H9 (cell line): Measurements from ENCODE around the gene HASPIN. TPM values are rescaled to one million over a fixed set of nuclear protein-coding genes. Genes with fewer than 3 reads are reported as not detected.

ENCODE experiments used
- DNase-seq: peaks from one replicate; pipeline ENCODE4 v3.0.0-alpha.2; 2017
- H2AFZ ChIP-seq: one replicate; pipeline ENCODE4 v1.6.1; 2013; ENCODE audit warnings: mild to moderate bottlenecking, low read length, control low read depth, moderate library complexity
- H2AK5ac ChIP-seq: 2 replicates; pipeline ENCODE4 v1.6.1; 2013; ENCODE audit warnings: low read length, control low read depth, mixed read lengths; ENCODE audit not compliant: insufficient read length
- H2BK120ac ChIP-seq: one replicate; pipeline ENCODE4 v1.6.1; 2013; ENCODE audit warnings: low read depth, mild to moderate bottlenecking, low read length, control low read depth, inconsistent platforms; ENCODE audit not compliant: poor library complexity, severe bottlenecking
- H2BK12ac ChIP-seq: 2 replicates; pipeline ENCODE4 v1.6.1; 2013; ENCODE audit warnings: low read length, control low read depth, mixed read lengths, low read depth; ENCODE audit not compliant: insufficient read length
- H2BK15ac ChIP-seq: 2 replicates; pipeline ENCODE4 v1.6.1; 2013; ENCODE audit warnings: low read depth, low read length, control low read depth
- H2BK20ac ChIP-seq: one replicate; pipeline ENCODE4 v1.6.1; 2013; ENCODE audit warnings: low read depth, mild to moderate bottlenecking, low read length, control low read depth, inconsistent platforms; ENCODE audit not compliant: poor library complexity, severe bottlenecking
- H2BK5ac ChIP-seq: 2 replicates; pipeline ENCODE4 v1.6.1; 2013; ENCODE audit warnings: low read length, control low read depth, mixed read lengths; ENCODE audit not compliant: insufficient read length
- H3K14ac ChIP-seq: 2 replicates; pipeline ENCODE4 v1.6.1; 2013; ENCODE audit warnings: low read length, control low read depth; ENCODE audit not compliant: insufficient read depth
- H3K18ac ChIP-seq: 2 replicates; pipeline ENCODE4 v1.6.1; 2013; ENCODE audit warnings: low read depth, mild to moderate bottlenecking, mixed read lengths, low read length, control low read depth; ENCODE audit not compliant: insufficient read length
- H3K23ac ChIP-seq: 2 replicates; pipeline ENCODE4 v1.6.1; 2013; ENCODE audit warnings: low read length, control low read depth, mixed read lengths, low read depth; ENCODE audit not compliant: insufficient read length
- H3K23me2 ChIP-seq: 2 replicates; pipeline ENCODE4 v1.6.1; 2013; ENCODE audit warnings: low read depth, mild to moderate bottlenecking, mixed read lengths, low read length, control low read depth; ENCODE audit not compliant: insufficient read length, poor library complexity, severe bottlenecking
- H3K27ac ChIP-seq: 2 replicates; pipeline ENCODE4 v1.5.1; 2013; ENCODE audit warnings: low read length, control low read depth, mixed read lengths, low read depth; ENCODE audit not compliant: insufficient read length
- H3K27me3 ChIP-seq: 2 replicates; pipeline ENCODE4 v1.6.1; 2013; ENCODE audit warnings: low read length, control low read depth, inconsistent platforms; ENCODE audit not compliant: insufficient read depth
- H3K4ac ChIP-seq: 2 replicates; pipeline ENCODE4 v1.6.1; 2013; ENCODE audit warnings: low read depth, mild to moderate bottlenecking, control low read depth, inconsistent platforms, low read length, moderate library complexity
- H3K4me1 ChIP-seq: 2 replicates; pipeline ENCODE4 v1.6.1; 2013; ENCODE audit warnings: low read length, control low read depth, inconsistent platforms; ENCODE audit not compliant: insufficient read depth
- H3K4me2 ChIP-seq: 2 replicates; pipeline ENCODE4 v1.6.1; 2013; ENCODE audit warnings: low read length, control low read depth, mixed read lengths; ENCODE audit not compliant: insufficient read length, insufficient read depth
- H3K56ac ChIP-seq: 2 replicates; pipeline ENCODE4 v1.6.1; 2013; ENCODE audit warnings: low read depth, mild to moderate bottlenecking, mixed read lengths, low read length, control low read depth; ENCODE audit not compliant: insufficient read length
- H3K79me1 ChIP-seq: 2 replicates; pipeline ENCODE4 v1.6.1; 2013; ENCODE audit warnings: low read depth, mild to moderate bottlenecking, moderate library complexity, low read length, control low read depth, inconsistent platforms; ENCODE audit not compliant: insufficient read depth, poor library complexity, severe bottlenecking
- H3K79me2 ChIP-seq: 2 replicates; pipeline ENCODE4 v1.6.1; 2013; ENCODE audit warnings: low read length, control low read depth, inconsistent platforms; ENCODE audit not compliant: insufficient read depth
- H3K9ac ChIP-seq: 2 replicates; pipeline ENCODE4 v1.6.1; 2013; ENCODE audit warnings: low read length, control low read depth, mixed read lengths; ENCODE audit not compliant: insufficient read length; ENCODE audit errors: extremely low read depth
- H3K9me3 ChIP-seq: one replicate; pipeline ENCODE4 v1.6.1; 2013; ENCODE audit warnings: low read depth, low read length, inconsistent platforms; ENCODE audit not compliant: control insufficient read depth
- H3T11ph ChIP-seq: one replicate; pipeline ENCODE4 v1.6.1; 2013; ENCODE audit warnings: mild to moderate bottlenecking, low read length, control low read depth, inconsistent platforms
- H4K20me1 ChIP-seq: one replicate; pipeline ENCODE4 v1.6.1; 2013; ENCODE audit not compliant: control insufficient read depth, insufficient read length, insufficient read depth
- H4K5ac ChIP-seq: 2 replicates; pipeline ENCODE4 v1.6.1; 2013; ENCODE audit warnings: low read depth, mild to moderate bottlenecking, mixed read lengths, low read length, control low read depth; ENCODE audit not compliant: insufficient read length
- H4K8ac ChIP-seq: replicated peaks from 2 replicates; pipeline ENCODE4 v1.6.1; 2013; ENCODE audit warnings: low read length, control low read depth, mixed read lengths, low read depth; ENCODE audit not compliant: insufficient read length
- H4K91ac ChIP-seq: 2 replicates; pipeline ENCODE4 v1.6.1; 2013; ENCODE audit warnings: low read depth, mild to moderate bottlenecking, moderate library complexity, mixed read lengths, low read length, control low read depth; ENCODE audit not compliant: insufficient read length
- H3K27ac Mint-ChIP-seq, 3 experiments: 2 replicates in 2 of 3; 3 replicates in 1 of 3; pipeline ENCODE4 v1.8.0; 2020 to 2021; ENCODE audit warnings: mixed read lengths in 3 of 3, mild to moderate bottlenecking in 1 of 3, moderate library complexity in 1 of 3
- H3K27me3 Mint-ChIP-seq: 2 replicates; pipeline ENCODE4 v1.8.0; 2021; ENCODE audit warnings: low read depth, mild to moderate bottlenecking, moderate library complexity, mixed read lengths
- H3K36me3 Mint-ChIP-seq, 3 experiments: 2 replicates in 2 of 3; 3 replicates in 1 of 3; pipeline ENCODE4 v1.8.0; 2020 to 2021; ENCODE audit warnings: low read depth in 3 of 3, mixed read lengths in 3 of 3; ENCODE audit not compliant: insufficient read depth in 1 of 3
- H3K4me1 Mint-ChIP-seq, 2 experiments: 2 replicates each; pipeline ENCODE4 v1.8.0; 2020; ENCODE audit warnings: mixed read lengths in 2 of 2
- H3K4me3 Mint-ChIP-seq, 2 experiments: 2 replicates in 1 of 2; 3 replicates in 1 of 2; pipeline ENCODE4 v1.8.0; 2020 to 2021; ENCODE audit warnings: mild to moderate bottlenecking in 2 of 2, mixed read lengths in 2 of 2, moderate library complexity in 1 of 2
- H3K9me3 Mint-ChIP-seq, 2 experiments: 2 replicates in 1 of 2; 3 replicates in 1 of 2; pipeline ENCODE4 v1.8.0; 2020; ENCODE audit warnings: mild to moderate bottlenecking in 2 of 2, mixed read lengths in 2 of 2, moderate library complexity in 1 of 2
- WGBS: extraction: QIAGEN DNeasy Blood & Tissue Kit; methylation state at CpG from one replicate; pipeline ENCODE4 v1.1.7; 2013; ENCODE audit warnings: missing lambda C conversion rate, low lambda C conversion rate, mixed read lengths; ENCODE audit not compliant: insufficient read length; ENCODE audit errors: extremely low coverage; 5-methylcytosine and 5-hydroxymethylcytosine counted together
- total RNA-seq: library from RNA; stranded (reverse); gene quantifications from 2 replicates; pipeline ENCODE4 v1.2.1, GENCODE V29; 2021
- TF ChIP-seq, protein P1 (sequence below): fragments of 200-600 bp; sonication (generic); conservative IDR thresholded peaks from 3 replicates; pipeline ENCODE4 v1.8.0; 2021; ENCODE audit warnings: antibody characterized with exemption, mild to moderate bottlenecking

HASPIN gene
- total RNA-seq, 1 experiment from 2014 or later = 26.6 TPM

DNA sequence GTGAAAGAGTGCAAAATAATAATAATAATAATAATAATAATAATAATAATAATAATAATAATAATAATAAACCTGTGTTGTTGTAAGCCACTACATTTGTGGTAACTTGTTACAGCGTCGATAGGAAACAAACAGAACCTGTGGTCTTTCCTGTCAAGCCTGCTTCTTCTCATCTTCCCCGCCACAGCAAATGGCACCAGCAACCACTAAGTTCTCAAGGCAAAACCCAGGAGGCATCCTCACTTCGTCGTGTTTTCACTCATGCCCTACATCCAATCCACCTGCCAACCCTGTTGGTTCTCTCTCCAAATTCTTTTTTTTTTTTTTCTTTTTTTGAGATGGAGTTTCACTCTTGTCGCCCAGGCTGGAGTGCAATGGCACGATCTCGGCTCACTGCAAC, 43.1 kb downstream of the HASPIN start:
- no peak overlapping the region for H2BK20ac ChIP-seq

More for the DNA sequence above, 43.1 kb downstream of the HASPIN start:
- Mint-ChIP-seq H3K27me3 (no peaks in the 10 kb centered on the region; the same call in 1 of the 2 replicates), H3K4me3 (no peak overlapping the region), H3K9me3 (peaks cover 2 to 4% of the 10 kb centered on the region in 2 experiments; a peak in 3 of 5 replicates), H3K4me1 (peaks cover 9 to 15% of the 10 kb centered on the region in 2 experiments), H3K36me3 (peaks cover 0 to 5% (median 0%) of the 10 kb centered on the region in 3 experiments; a peak in 2 of 7 replicates), H3K27ac (no peak overlapping the region)
- H3K27ac ChIP-seq = no peak overlapping the region
- no peaks in the 10 kb centered on the region; the same call in 1 of the 2 replicates for H3K4me1 ChIP-seq
- H3K4me2 ChIP-seq = no peak overlapping the region
- no peak overlapping the region for H3K9ac ChIP-seq
- WGBS = no CpG with 5 or more reads among the region's 8 CpGs
- H3K23me2 ChIP-seq = no peaks in the 10 kb centered on the region
- H3K18ac ChIP-seq = no peak overlapping the region
- H3K14ac ChIP-seq = no peak overlapping the region
- H2BK120ac ChIP-seq = no peak overlapping the region
- H3T11ph ChIP-seq = no peak overlapping the region
- no peak overlapping the region for H2AK5ac ChIP-seq
- H3K9me3 ChIP-seq = no peaks in the 10 kb centered on the region
- no peak overlapping the region for H3K4ac ChIP-seq
- H2BK12ac ChIP-seq = no peak overlapping the region
- H2AFZ ChIP-seq = no peak overlapping the region
- H3K27me3 ChIP-seq = no peaks in the 10 kb centered on the region
- H2BK15ac ChIP-seq = no peak overlapping the region
- H3K23ac ChIP-seq = no peak overlapping the region
- no peak overlapping the region for H4K5ac ChIP-seq
- no peak overlapping the region for H4K8ac ChIP-seq
- no peaks in the 10 kb centered on the region for H3K79me2 ChIP-seq
- no peak overlapping the region for H2BK5ac ChIP-seq
- H4K91ac ChIP-seq = no peak overlapping the region
- no peak for DNase-seq
- TF ChIP-seq, protein P1, sequence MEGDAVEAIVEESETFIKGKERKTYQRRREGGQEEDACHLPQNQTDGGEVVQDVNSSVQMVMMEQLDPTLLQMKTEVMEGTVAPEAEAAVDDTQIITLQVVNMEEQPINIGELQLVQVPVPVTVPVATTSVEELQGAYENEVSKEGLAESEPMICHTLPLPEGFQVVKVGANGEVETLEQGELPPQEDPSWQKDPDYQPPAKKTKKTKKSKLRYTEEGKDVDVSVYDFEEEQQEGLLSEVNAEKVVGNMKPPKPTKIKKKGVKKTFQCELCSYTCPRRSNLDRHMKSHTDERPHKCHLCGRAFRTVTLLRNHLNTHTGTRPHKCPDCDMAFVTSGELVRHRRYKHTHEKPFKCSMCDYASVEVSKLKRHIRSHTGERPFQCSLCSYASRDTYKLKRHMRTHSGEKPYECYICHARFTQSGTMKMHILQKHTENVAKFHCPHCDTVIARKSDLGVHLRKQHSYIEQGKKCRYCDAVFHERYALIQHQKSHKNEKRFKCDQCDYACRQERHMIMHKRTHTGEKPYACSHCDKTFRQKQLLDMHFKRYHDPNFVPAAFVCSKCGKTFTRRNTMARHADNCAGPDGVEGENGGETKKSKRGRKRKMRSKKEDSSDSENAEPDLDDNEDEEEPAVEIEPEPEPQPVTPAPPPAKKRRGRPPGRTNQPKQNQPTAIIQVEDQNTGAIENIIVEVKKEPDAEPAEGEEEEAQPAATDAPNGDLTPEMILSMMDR = no peak
- H3K79me1 ChIP-seq = no peaks in the 10 kb centered on the region
- H3K56ac ChIP-seq = no peak overlapping the region
- no peaks in the 10 kb centered on the region for H4K20me1 ChIP-seq
